ENCODE results near the gene MROH7. TPM values are rescaled to one million over a fixed set of nuclear protein-coding genes. Genes with fewer than 3 reads are reported as not detected.

The MROH7 gene
- total RNA-seq, 2 experiments from 2014 or later = 0.05 to 0.23 TPM

DNA sequence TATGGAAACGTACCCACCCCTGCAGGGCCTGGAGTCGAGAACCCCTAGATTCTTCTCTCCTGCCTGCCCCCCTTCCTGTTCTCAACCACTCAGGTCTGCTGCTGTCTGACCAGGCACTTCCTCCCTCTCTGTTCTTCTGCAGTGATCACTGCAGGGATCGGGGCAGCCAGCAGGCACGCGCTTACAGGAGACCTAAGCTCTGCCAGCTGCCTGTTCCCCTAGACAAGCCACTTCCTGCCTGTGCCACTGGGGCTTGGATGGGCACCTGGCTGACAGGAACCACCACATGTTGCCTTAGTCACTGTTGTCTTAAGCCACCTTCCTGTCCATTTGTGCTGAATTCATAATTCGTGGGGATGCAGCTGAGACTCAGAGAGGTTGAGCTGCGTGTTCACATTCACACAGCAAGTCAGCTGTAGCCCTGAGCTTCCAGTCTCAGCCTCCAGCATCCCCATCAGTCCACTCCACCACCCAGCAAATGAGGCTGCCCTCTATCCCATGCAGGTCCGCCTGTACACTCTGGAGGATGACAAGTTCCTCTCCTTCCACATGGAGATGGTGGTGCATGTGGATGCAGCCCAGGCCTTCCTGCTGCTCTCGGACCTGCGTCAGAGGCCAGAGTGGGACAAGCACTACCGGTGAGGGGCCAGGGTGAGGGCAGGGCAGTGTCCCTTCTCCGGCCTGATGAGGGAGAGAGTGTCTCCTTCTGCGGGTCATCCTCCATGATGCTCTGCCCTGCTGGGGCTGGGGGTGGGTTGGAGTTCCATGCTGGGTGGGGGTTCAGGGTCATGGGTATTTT is 36.8 kb upstream of the MROH7 start:
- POLR2A ChIA-PET = no interaction called here
- CTCF ChIA-PET = interaction anchor here (0.7 kb wide), 1 partner anchor 69 kb away, joined by 3 read pairs; no protein-coding TSS in a partner anchor
- Mint-ChIP-seq H3K27ac (no peak overlapping the region), H3K36me3 (ENCODE audit: low read depth) (no peaks in the 10 kb centered on the region), H3K27me3 (no peaks in the 10 kb centered on the region), H3K9me3 (no peaks in the 10 kb centered on the region), H3K4me3 (no peak overlapping the region), H3K4me1 (peaks cover 13% of the 10 kb centered on the region)
- peak; percentile 46 for DNase-seq

DNA sequence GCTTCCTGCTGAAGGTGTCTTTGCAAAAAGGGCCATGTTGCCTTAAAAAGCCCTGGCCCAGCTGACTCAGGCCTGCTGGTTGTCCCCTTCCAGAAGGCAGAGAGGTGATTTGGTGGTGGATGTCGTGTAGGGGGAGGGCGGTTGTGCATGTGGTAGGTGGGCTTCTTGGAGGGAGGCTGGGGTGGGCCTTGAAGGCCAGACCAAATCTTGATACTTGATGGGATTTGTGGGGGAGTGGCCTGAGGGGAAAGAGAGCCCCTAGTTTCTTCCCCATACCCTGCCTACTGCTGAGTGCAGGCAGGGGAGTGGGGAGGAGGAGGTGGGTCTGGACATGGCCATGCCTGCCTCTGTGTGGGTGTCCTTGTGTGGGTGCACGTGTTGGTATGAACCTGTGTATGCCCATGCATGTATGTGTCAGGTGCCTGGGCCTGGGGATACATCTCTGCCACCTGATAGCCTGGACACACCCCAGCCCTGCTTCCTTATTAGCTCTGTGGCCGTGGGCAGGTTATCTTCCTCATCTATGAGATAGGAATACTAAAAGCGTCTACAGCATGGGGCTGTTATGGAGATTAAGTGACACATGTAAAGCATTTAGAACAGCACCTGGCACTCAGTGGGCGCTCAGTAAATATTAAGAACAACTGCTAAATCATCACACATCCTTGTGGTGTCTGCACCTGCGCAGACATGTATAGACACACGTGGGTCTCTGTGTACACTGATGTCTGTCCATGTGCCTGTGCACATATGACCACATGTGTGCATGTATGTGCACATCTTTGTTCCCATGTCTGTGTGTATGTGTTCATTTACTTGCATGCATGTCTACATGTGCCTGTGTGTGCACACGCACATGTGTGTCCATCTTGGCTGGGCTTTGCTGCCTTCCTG is 35.2 kb upstream of the MROH7 start:
- ChIA-PET POLR2A (no interaction called here), CTCF (no interaction called here)
- H3K4me3 Mint-ChIP-seq = no peak overlapping the region
- no peaks in the 10 kb centered on the region for H3K9me3 Mint-ChIP-seq
- H3K36me3 Mint-ChIP-seq (ENCODE audit: low read depth) = no peaks in the 10 kb centered on the region
- H3K27me3 Mint-ChIP-seq = no peaks in the 10 kb centered on the region
- no peak for DNase-seq
- H3K4me1 Mint-ChIP-seq = peaks cover 13% of the 10 kb centered on the region
- H3K27ac Mint-ChIP-seq = no peak overlapping the region

DNA sequence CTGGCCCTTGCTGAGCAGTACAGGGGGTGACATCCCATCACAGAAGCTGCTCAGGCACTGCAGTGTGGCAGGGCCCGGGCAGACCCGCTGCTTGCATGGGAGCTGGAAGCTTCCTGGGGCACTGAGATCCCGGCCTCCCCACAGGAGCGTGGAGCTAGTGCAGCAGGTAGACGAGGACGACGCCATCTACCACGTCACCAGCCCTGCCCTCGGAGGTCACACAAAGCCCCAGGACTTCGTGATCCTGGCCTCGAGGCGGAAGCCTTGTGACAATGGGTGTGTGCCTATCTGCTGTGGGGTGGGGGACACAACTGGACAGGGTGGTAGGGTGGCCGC is 34.6 kb upstream of the MROH7 start:
- H3K9me3 Mint-ChIP-seq = no peaks in the 10 kb centered on the region
- H3K36me3 Mint-ChIP-seq (ENCODE audit: low read depth) = no peaks in the 10 kb centered on the region
- DNase-seq = no peak
- POLR2A ChIA-PET = no interaction called here
- H3K27ac Mint-ChIP-seq = no peak overlapping the region
- CTCF ChIA-PET = no interaction called here
- peaks cover 13% of the 10 kb centered on the region for H3K4me1 Mint-ChIP-seq
- no peaks in the 10 kb centered on the region for H3K27me3 Mint-ChIP-seq
- H3K4me3 Mint-ChIP-seq = no peak overlapping the region

GRCh38 chr1:54607821-54608565 is 33.6 kb upstream of the MROH7 start:
- Mint-ChIP-seq H3K4me1 (peaks cover 13% of the 10 kb centered on the region), H3K4me3 (no peak overlapping the region), H3K36me3 (ENCODE audit: low read depth) (no peaks in the 10 kb centered on the region), H3K9me3 (no peaks in the 10 kb centered on the region), H3K27ac (no peak overlapping the region), H3K27me3 (no peaks in the 10 kb centered on the region)
- CTCF ChIA-PET = no interaction called here
- POLR2A ChIA-PET = no interaction called here
- no peak for DNase-seq

- no peaks in the 10 kb centered on the region for H3K9me3 Mint-ChIP-seq
- peaks cover 13% of the 10 kb centered on the region for H3K4me1 Mint-ChIP-seq
- H3K4me3 Mint-ChIP-seq = no peak overlapping the region
- H3K27ac Mint-ChIP-seq = no peak overlapping the region
- H3K27me3 Mint-ChIP-seq = no peaks in the 10 kb centered on the region
- DNase-seq = no peak
- POLR2A ChIA-PET = no interaction called here
- no peaks in the 10 kb centered on the region for H3K36me3 Mint-ChIP-seq (ENCODE audit: low read depth)
- CTCF ChIA-PET = interaction anchor here (0.6 kb wide), 1 partner anchor 388 kb away, joined by 4 read pairs; no protein-coding TSS in a partner anchor
These were observed 32.9 kb upstream of the MROH7 start for GRCh38 chr1:54608566-54609230.

DNA sequence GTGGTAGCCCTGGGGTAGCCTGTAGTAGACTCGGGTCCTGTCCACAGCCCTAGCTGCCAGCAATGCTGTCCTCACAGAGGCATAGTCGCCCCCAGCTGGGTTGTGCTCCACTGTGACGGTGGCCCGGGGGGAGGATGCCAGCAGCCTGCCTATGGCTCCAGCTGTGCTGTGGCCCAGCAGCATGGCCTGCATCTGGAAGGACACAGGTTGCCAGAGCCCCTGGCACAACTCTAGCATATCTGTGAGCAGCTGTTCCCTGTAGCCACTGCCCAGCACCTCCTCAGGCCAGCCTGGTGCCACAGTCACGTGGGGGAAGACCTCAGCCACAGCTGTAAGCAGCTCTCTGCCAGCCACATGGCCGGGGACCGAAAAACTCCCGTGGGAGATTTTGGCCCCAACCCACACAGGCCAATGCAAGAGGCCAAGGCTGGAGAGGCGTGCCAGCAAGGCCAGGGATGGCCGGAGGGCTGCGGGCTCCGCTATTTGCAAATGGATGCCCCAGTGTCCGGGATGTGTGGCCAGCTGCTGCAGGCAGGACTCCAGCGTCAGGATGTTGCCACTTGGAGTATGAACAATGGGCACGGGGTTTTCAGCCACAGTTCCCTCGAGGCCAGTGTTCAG is 32.2 kb upstream of the MROH7 start:
- no peak for DNase-seq
- POLR2A ChIA-PET = no interaction called here
- CTCF ChIA-PET = no interaction called here
- no peak overlapping the region for H3K4me3 Mint-ChIP-seq
- no peaks in the 10 kb centered on the region for H3K36me3 Mint-ChIP-seq (ENCODE audit: low read depth)
- H3K9me3 Mint-ChIP-seq = no peaks in the 10 kb centered on the region
- H3K4me1 Mint-ChIP-seq = peaks cover 11% of the 10 kb centered on the region
- no peaks in the 10 kb centered on the region for H3K27me3 Mint-ChIP-seq
- H3K27ac Mint-ChIP-seq = no peak overlapping the region

GRCh38 chr1:54610048-54610447 is 31.5 kb upstream of the MROH7 start:
- no peaks in the 10 kb centered on the region for H3K36me3 Mint-ChIP-seq (ENCODE audit: low read depth)
- DNase-seq = no peak
- H3K9me3 Mint-ChIP-seq = no peaks in the 10 kb centered on the region
- peaks cover 4% of the 10 kb centered on the region for H3K4me1 Mint-ChIP-seq
- ChIA-PET CTCF (interaction anchor here (1.1 kb wide), 1 partner anchor 121 kb away, joined by 3 read pairs; no protein-coding TSS in a partner anchor), POLR2A (no interaction called here)
- no peaks in the 10 kb centered on the region for H3K27me3 Mint-ChIP-seq
- no peak overlapping the region for H3K4me3 Mint-ChIP-seq
- no peak overlapping the region for H3K27ac Mint-ChIP-seq

DNA sequence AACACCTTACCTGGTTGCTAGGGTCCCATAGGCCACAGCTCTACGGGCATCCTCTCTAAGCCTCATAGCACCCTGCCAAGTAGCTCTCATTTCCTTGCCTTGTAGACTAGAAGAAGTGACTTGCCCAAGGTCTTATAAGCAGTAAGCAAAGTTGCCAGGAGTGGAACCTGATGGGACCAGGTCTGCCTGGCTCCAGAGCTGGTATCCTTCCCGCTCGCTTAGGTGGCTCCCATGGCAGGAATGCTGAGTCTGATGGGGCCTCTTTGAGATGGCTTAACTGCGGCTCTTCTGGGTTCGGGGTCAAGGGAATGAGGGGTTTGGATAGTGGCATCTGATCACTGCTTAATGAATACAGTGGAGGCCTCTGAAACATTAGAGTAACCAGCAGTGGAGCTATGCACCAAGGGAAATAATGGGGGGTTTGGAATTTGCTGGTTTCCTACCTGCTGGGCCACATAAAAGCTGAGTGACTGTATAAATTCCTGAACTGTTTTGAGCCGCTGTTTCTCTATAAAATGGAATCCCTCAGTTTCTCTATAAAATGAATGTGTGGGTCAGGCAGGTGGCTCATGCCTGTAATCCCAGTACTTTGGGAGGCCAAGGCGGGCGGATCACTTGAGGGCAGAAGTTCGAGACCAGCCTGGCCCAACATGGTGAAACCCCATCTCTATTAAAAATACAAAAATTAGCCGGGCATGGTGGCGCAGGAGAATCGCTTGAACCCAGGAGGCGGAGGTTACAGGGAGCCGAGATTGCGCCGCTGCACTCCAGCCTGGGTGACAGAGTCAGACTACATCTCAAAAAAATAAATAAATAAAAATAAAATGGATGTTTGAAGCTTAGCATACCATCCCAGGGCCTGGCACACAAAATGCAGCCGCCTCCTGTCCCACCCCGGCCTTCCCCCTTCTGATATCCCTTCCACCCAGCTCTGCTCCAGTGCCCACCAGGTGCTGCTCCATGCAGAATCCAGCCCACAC is 30.7 kb upstream of the MROH7 start:
- no peaks in the 10 kb centered on the region for H3K27me3 Mint-ChIP-seq
- no peak overlapping the region for H3K4me3 Mint-ChIP-seq
- no peak overlapping the region for H3K27ac Mint-ChIP-seq
- H3K36me3 Mint-ChIP-seq (ENCODE audit: low read depth) = no peaks in the 10 kb centered on the region
- DNase-seq = no peak
- no peaks in the 10 kb centered on the region for H3K4me1 Mint-ChIP-seq
- POLR2A ChIA-PET = no interaction called here
- CTCF ChIA-PET = interaction anchor here (1.1 kb wide), 1 partner anchor 122 kb away, joined by 3 read pairs; no protein-coding TSS in a partner anchor
- H3K9me3 Mint-ChIP-seq = no peaks in the 10 kb centered on the region

DNA sequence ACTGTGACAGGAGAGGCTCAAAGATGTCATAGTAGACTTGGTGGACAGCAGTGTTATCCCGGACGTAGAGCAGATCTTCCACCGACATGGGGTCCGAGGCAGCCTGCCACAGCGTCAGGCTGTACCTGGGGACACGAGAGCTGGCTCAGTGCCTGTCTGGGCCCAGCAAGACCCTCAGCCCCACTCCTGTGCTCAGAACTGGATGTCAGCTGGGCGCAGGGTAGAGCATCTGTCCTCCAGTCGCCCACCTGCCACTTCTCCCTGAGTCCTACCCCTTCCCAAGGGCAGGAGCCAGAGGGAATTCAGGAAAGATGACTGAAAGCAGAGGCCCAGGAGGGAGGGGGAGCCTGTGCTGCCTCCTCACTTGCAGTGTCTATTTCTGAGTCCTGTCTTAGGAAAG is 30.0 kb upstream of the MROH7 start:
- no peaks in the 10 kb centered on the region for H3K36me3 Mint-ChIP-seq (ENCODE audit: low read depth)
- no peaks in the 10 kb centered on the region for H3K4me1 Mint-ChIP-seq
- POLR2A ChIA-PET = no interaction called here
- H3K27ac Mint-ChIP-seq = no peak overlapping the region
- no peak overlapping the region for H3K4me3 Mint-ChIP-seq
- CTCF ChIA-PET = no interaction called here
- no peak for DNase-seq
- no peaks in the 10 kb centered on the region for H3K9me3 Mint-ChIP-seq
- H3K27me3 Mint-ChIP-seq = no peaks in the 10 kb centered on the region

DNA sequence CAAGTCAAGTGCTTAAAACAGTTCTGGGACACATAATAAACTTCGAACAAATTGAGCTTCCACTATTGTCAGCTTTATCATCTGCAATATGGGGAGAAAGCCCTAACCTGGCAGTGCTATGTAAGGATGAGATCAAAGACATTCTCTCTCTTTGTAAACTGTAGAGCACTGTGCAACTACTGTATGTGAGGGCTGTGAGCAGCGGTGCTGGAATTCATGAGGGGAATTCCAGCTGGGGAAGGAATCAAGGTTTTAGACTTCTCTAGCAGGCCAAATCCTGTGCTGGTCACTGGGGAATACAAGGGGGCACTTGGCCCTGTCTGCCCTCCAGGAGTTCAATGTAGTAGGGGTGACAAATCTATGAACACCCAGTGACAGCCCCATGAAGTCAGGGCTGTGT is 27.6 kb upstream of the MROH7 start:
- Mint-ChIP-seq H3K36me3 (ENCODE audit: low read depth) (no peaks in the 10 kb centered on the region), H3K4me1 (no peaks in the 10 kb centered on the region), H3K27me3 (peaks cover 5% of the 10 kb centered on the region), H3K4me3 (no peak overlapping the region), H3K9me3 (no peaks in the 10 kb centered on the region), H3K27ac (no peak overlapping the region)
- POLR2A ChIA-PET = no interaction called here
- no peak for DNase-seq
- CTCF ChIA-PET = no interaction called here

DNA sequence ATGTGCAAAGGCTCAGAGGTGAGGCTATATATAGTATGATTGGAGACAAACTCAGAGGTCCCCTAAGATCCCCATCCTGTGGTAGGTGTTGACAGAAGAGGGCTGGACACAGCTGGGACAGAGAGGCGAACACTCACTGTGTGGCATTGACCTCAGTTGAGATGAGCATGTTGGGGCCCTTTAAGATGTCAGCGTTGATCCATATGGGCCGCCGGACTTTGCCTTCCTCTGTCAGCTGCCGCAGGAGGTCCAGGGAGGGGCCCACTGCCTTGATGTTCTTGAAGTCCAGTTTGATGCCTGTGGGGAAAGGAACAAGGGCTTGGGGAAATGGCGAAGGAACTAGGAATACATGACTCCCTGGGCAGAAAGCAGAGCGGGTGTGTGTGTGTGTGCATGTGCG is 27.0 kb upstream of the MROH7 start:
- no peak for DNase-seq
- H3K4me3 Mint-ChIP-seq = no peak overlapping the region
- H3K27ac Mint-ChIP-seq = no peak overlapping the region
- no peaks in the 10 kb centered on the region for H3K9me3 Mint-ChIP-seq
- H3K36me3 Mint-ChIP-seq (ENCODE audit: low read depth) = no peaks in the 10 kb centered on the region
- H3K4me1 Mint-ChIP-seq = no peaks in the 10 kb centered on the region
- peaks cover 5% of the 10 kb centered on the region for H3K27me3 Mint-ChIP-seq
- POLR2A ChIA-PET = no interaction called here
- CTCF ChIA-PET = no interaction called here
